HepG2 (cell line): ENCODE results near the gene STIP1. TPM values are rescaled to one million over a fixed set of nuclear protein-coding genes. Genes with fewer than 3 reads are reported as not detected.

Experiments used
- ASH2L ChIP-seq: fragments of 300-600, 200-600 bp; sonication (generic); IDR thresholded peaks from 2 replicates; pipeline ENCODE4 v1.7.0; 2017; ENCODE audit warnings: low read depth, mild to moderate bottlenecking, moderate library complexity, mixed read lengths, low read length; ENCODE audit not compliant: insufficient read length
- CBX1 ChIP-seq: IDR thresholded peaks from one replicate; pipeline ENCODE4 v1.6.1; 2016; ENCODE audit warnings: antibody characterized with exemption, low read depth
- ERF ChIP-seq: IDR thresholded peaks from 2 replicates; pipeline ENCODE4 v1.6.1; 2018; ENCODE audit warnings: missing biosample characterization, missing genetic modification reagents
- ETV5 ChIP-seq: IDR thresholded peaks from 2 replicates; pipeline ENCODE4 v1.6.1; 2018; ENCODE audit warnings: missing biosample characterization, missing genetic modification reagents, inconsistent platforms, borderline replicate concordance
- HCFC1 ChIP-seq: fragments of 150-350 bp; IDR thresholded peaks from 2 replicates; pipeline ENCODE4 v1.6.1; 2014; ENCODE audit warnings: low read depth, low read length
- HOXA3 ChIP-seq: sonication (generic); formaldehyde crosslinking; IDR thresholded peaks from 2 replicates; pipeline ENCODE4 v1.5.0; 2020; ENCODE audit warnings: missing genetic modification reagents
- JUND ChIP-seq: sonication (generic); formaldehyde crosslinking; IDR thresholded peaks from 2 replicates; pipeline ENCODE4 v1.8.0; 2022; ENCODE audit warnings: mild to moderate bottlenecking, missing genetic modification reagents
- KAT8 ChIP-seq: IDR thresholded peaks from 2 replicates; pipeline ENCODE4 v1.6.1; 2016; ENCODE audit warnings: missing genetic modification reagents, missing compliant biosample characterization
- KDM5B ChIP-seq: sonication (generic); formaldehyde crosslinking; IDR thresholded peaks from 2 replicates; pipeline ENCODE4 v1.4.0; 2020; ENCODE audit warnings: missing genetic modification reagents, mild to moderate bottlenecking, borderline replicate concordance
- LCORL ChIP-seq, 2 experiments: fragments of 450-650 bp in 1 of 2; sonication (generic) in 1 of 2; formaldehyde crosslinking in 1 of 2; IDR thresholded peaks; 2 replicates each; pipeline versions ENCODE4 v1.5.0 to v1.6.1; 2017 to 2020; ENCODE audit warnings: antibody characterized with exemption in 1 of 2, missing genetic modification reagents in 1 of 2
- NFATC3 ChIP-seq: sonication (generic); formaldehyde crosslinking; IDR thresholded peaks from 2 replicates; pipeline ENCODE4 v1.5.1; 2020; ENCODE audit warnings: mild to moderate bottlenecking, missing genetic modification reagents
- SAP130 ChIP-seq: IDR thresholded peaks from 2 replicates; pipeline ENCODE4 v1.6.1; 2016; ENCODE audit warnings: low read depth
- ZMYM4 ChIP-seq: sonication (generic); formaldehyde crosslinking; IDR thresholded peaks from 2 replicates; pipeline ENCODE4 v1.8.1; 2023; ENCODE audit warnings: mild to moderate bottlenecking, missing genetic modification reagents
- ZNF292 ChIP-seq: sonication (generic); formaldehyde crosslinking; IDR thresholded peaks from 2 replicates; pipeline ENCODE4 v1.8.1; 2022; ENCODE audit warnings: mild to moderate bottlenecking, low read depth, missing genetic modification reagents, borderline replicate concordance
- ZNF484 ChIP-seq: sonication (generic); formaldehyde crosslinking; IDR thresholded peaks from 2 replicates; pipeline ENCODE4 v1.5.1; 2020; ENCODE audit warnings: mild to moderate bottlenecking, low read depth, missing genetic modification reagents, borderline replicate concordance
- ZSCAN22 ChIP-seq: sonication (generic); formaldehyde crosslinking; IDR thresholded peaks from 2 replicates; pipeline ENCODE4 v1.4.0; 2020; ENCODE audit warnings: mild to moderate bottlenecking, missing genetic modification reagents
- polyA plus RNA-seq, 8 experiments: library from polyadenylated mRNA; depleted of rRNA in 3 of 8; stranded (reverse) in 7 of 8; unstranded in 1 of 8; fragments of >200 nt; fragmentation: Illumina TruSeq in 4 of 8; extraction: Trizol in 4 of 8; gene quantifications; 2 replicates each; pipeline versions ENCODE4 v1.2.1 to v1.2.3, GENCODE V29; 2011 to 2016; ENCODE audit warnings: low read depth in 4 of 8, missing spikeins in 1 of 8, mixed read lengths in 1 of 8; ENCODE audit not compliant: insufficient read depth in 1 of 8
- total RNA-seq, 5 experiments: library from RNA; depleted of rRNA; stranded (reverse); fragments of >200 nt; fragmentation: Illumina TruSeq; extraction: Trizol; gene quantifications; 2 replicates each; pipeline ENCODE4 v1.2.3, GENCODE V29; 2016; ENCODE audit warnings: low read depth in 1 of 5
- TF ChIP-seq, protein P1 (sequence below): IDR thresholded peaks from 2 replicates; pipeline ENCODE4 v1.4.0; 2020; ENCODE audit warnings: mild to moderate bottlenecking, missing genetic modification reagents
- TF ChIP-seq, protein P2 (sequence below): sonication (generic); formaldehyde crosslinking; IDR thresholded peaks from 2 replicates; pipeline ENCODE4 v1.5.0; 2020; ENCODE audit warnings: mild to moderate bottlenecking, missing genetic modification reagents, borderline replicate concordance
- TF ChIP-seq, protein P3 (sequence below): IDR thresholded peaks from 2 replicates; pipeline ENCODE4 v1.6.1; 2016; ENCODE audit warnings: missing compliant biosample characterization, missing genetic modification reagents, borderline replicate concordance

STIP1 gene
- total and polyA plus RNA-seq, 2 of the 13 experiments (the other 11 are each of a cell fraction or from before 2014, with no cell fraction given): 81.1 to 217 TPM

DNA sequence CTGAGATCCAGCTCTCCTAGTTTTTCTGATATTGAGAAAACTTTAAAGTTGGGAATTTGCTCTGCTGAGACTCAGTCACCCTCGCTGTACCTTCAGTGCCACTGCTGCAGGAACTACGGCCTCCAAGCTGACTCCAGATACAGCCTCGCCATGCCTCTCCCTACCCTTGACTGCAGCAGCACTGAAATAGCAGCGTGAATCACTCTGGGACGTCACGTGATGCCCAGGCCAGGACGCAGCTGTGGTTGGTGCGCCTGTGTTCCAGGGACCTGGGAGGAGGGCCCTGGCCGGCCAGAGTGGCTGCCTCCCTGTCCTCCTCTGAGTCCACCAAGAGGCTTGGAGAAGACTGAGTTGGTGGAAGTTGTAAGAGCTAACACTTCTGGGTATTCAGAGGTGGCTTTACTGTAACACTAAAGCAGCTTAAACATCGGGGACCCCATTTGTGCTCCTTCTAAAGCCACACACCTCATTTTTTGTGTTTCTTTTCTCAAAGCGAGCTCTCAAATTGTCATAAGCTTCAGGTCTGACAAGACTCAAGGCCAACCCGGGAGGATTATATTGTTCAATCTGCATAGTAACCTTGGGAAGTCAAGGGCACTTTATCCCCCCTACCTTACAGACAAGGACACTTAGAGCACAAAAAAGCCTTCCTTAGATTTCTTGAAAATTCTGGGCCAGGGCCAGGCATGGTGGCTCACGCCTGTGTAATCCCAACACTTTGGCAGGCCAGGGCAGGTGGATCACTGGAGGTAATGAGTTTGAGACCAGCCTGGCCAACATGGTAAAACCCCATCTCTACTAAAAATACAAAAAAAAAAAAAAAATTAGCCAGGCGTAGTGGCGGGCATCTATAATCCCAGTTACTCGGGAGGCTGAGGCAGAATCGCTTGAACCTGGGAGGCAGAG, 4.2 kb upstream of the STIP1 start (continued):
- 0 out of 2 replicates have a peak, but pooled peaks have one; percentile 63 for TF ChIP-seq JUND (CRISPR knock-in tag)
- TF ChIP-seq, protein P1, sequence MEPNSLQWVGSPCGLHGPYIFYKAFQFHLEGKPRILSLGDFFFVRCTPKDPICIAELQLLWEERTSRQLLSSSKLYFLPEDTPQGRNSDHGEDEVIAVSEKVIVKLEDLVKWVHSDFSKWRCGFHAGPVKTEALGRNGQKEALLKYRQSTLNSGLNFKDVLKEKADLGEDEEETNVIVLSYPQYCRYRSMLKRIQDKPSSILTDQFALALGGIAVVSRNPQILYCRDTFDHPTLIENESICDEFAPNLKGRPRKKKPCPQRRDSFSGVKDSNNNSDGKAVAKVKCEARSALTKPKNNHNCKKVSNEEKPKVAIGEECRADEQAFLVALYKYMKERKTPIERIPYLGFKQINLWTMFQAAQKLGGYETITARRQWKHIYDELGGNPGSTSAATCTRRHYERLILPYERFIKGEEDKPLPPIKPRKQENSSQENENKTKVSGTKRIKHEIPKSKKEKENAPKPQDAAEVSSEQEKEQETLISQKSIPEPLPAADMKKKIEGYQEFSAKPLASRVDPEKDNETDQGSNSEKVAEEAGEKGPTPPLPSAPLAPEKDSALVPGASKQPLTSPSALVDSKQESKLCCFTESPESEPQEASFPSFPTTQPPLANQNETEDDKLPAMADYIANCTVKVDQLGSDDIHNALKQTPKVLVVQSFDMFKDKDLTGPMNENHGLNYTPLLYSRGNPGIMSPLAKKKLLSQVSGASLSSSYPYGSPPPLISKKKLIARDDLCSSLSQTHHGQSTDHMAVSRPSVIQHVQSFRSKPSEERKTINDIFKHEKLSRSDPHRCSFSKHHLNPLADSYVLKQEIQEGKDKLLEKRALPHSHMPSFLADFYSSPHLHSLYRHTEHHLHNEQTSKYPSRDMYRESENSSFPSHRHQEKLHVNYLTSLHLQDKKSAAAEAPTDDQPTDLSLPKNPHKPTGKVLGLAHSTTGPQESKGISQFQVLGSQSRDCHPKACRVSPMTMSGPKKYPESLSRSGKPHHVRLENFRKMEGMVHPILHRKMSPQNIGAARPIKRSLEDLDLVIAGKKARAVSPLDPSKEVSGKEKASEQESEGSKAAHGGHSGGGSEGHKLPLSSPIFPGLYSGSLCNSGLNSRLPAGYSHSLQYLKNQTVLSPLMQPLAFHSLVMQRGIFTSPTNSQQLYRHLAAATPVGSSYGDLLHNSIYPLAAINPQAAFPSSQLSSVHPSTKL (CRISPR knock-in tag): peak; percentile 48
- TF ChIP-seq, protein P2, sequence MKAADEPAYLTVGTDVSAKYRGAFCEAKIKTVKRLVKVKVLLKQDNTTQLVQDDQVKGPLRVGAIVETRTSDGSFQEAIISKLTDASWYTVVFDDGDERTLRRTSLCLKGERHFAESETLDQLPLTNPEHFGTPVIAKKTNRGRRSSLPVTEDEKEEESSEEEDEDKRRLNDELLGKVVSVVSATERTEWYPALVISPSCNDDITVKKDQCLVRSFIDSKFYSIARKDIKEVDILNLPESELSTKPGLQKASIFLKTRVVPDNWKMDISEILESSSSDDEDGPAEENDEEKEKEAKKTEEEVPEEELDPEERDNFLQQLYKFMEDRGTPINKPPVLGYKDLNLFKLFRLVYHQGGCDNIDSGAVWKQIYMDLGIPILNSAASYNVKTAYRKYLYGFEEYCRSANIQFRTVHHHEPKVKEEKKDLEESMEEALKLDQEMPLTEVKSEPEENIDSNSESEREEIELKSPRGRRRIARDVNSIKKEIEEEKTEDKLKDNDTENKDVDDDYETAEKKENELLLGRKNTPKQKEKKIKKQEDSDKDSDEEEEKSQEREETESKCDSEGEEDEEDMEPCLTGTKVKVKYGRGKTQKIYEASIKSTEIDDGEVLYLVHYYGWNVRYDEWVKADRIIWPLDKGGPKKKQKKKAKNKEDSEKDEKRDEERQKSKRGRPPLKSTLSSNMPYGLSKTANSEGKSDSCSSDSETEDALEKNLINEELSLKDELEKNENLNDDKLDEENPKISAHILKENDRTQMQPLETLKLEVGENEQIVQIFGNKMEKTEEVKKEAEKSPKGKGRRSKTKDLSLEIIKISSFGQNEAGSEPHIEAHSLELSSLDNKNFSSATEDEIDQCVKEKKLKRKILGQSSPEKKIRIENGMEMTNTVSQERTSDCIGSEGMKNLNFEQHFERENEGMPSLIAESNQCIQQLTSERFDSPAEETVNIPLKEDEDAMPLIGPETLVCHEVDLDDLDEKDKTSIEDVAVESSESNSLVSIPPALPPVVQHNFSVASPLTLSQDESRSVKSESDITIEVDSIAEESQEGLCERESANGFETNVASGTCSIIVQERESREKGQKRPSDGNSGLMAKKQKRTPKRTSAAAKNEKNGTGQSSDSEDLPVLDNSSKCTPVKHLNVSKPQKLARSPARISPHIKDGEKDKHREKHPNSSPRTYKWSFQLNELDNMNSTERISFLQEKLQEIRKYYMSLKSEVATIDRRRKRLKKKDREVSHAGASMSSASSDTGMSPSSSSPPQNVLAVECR: peak; percentile 37; the same call in 1 of the 2 replicates
- peak; percentile 55; the same call in 1 of the 2 replicates for TF ChIP-seq HOXA3 (CRISPR knock-in tag)
- TF ChIP-seq LCORL (IDR thresholded peaks at IDR 0.05): no peak
- peak; percentile 34; the same call in 1 of the 2 replicates for TF ChIP-seq LCORL (CRISPR knock-in tag; IDR thresholded peaks at IDR 0.05)
- peak; percentile 81 for TF ChIP-seq SAP130 (CRISPR knock-in tag)
- TF ChIP-seq ASH2L: peak; percentile 34
- TF ChIP-seq HCFC1: no peak
- TF ChIP-seq ZSCAN22 (CRISPR knock-in tag): no peak
- TF ChIP-seq ZNF292 (CRISPR knock-in tag): peak; percentile 83; the same call in 1 of the 2 replicates
- TF ChIP-seq ZMYM4 (CRISPR knock-in tag): 0 out of 2 replicates have a peak, but pooled peaks have one; percentile 58
- TF ChIP-seq KDM5B (CRISPR knock-in tag): peak; percentile 18; the same call in 1 of the 2 replicates
- no peak for TF ChIP-seq CBX1
- 0 out of 2 replicates have a peak, but pooled peaks have one; percentile 32 for TF ChIP-seq KAT8 (CRISPR knock-in tag)
- 0 out of 2 replicates have a peak, but pooled peaks have one; percentile 15 for TF ChIP-seq NFATC3 (CRISPR knock-in tag)
- TF ChIP-seq, protein P3, sequence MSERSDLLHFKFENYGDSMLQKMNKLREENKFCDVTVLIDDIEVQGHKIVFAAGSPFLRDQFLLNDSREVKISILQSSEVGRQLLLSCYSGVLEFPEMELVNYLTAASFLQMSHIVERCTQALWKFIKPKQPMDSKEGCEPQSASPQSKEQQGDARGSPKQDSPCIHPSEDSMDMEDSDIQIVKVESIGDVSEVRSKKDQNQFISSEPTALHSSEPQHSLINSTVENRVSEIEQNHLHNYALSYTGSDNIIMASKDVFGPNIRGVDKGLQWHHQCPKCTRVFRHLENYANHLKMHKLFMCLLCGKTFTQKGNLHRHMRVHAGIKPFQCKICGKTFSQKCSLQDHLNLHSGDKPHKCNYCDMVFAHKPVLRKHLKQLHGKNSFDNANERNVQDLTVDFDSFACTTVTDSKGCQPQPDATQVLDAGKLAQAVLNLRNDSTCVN (CRISPR knock-in tag): 0 out of 2 replicates have a peak, but pooled peaks have one; percentile 24
- peak; percentile 25; the same call in 1 of the 2 replicates for TF ChIP-seq ETV5 (CRISPR knock-in tag)
- TF ChIP-seq ERF (CRISPR knock-in tag): peak; percentile 38; the same call in 1 of the 2 replicates
- no peak for TF ChIP-seq ZNF484 (CRISPR knock-in tag)
